Esophagus muscularis mucosa (tissue), 4 donors: ENCODE data around the gene CNNM3. TPM values are rescaled to one million over a fixed set of nuclear protein-coding genes. Genes with fewer than 3 reads are reported as not detected.

ENCODE experiments used
- DNase-seq: peaks from one replicate; pipeline ENCODE4 v3.0.0-alpha.2; 2017; ENCODE audit errors: extremely low spot score
- H3K27ac ChIP-seq, 4 donors: fragments of 200-600 bp; sonication (generic); replicated peaks in 1 of 4; 1 replicate in 3 of 4; 2 replicates in 1 of 4; pipeline ENCODE4 v1.5.1; 2016 to 2019; ENCODE audit warnings: mild to moderate bottlenecking in 1 of 4
- H3K27me3 ChIP-seq, 4 donors: fragments of 200-600 bp; sonication (generic); one replicate each; pipeline versions ENCODE4 v1.5.1 to v1.6.0; 2016 to 2019
- H3K36me3 ChIP-seq, 4 donors: fragments of 200-600 bp; sonication (generic); one replicate each; pipeline ENCODE4 v1.5.1; 2016 to 2019
- H3K4me1 ChIP-seq, 4 donors: fragments of 200-600 bp; sonication (generic); one replicate each; pipeline ENCODE4 v1.5.1; 2016 to 2019
- H3K4me3 ChIP-seq, 4 donors: fragments of 200-600 bp; sonication (generic); 1 replicate in 2 of 4; 2 replicates in 2 of 4; pipeline ENCODE4 v1.5.1; 2016 to 2019; ENCODE audit warnings: mild to moderate bottlenecking in 4 of 4, moderate library complexity in 1 of 4
- H3K9me3 ChIP-seq, 4 donors: fragments of 200-600 bp; sonication (generic); 1 replicate in 3 of 4; 2 replicates in 1 of 4; pipeline ENCODE4 v1.5.1; 2016 to 2019
- EP300 ChIP-seq: sonication (generic); formaldehyde crosslinking; IDR thresholded peaks from one replicate; pipeline ENCODE4 v1.6.1; 2017; ENCODE audit warnings: antibody characterized with exemption
- POLR2A ChIP-seq: fragments of 450-650 bp; IDR thresholded peaks from one replicate; pipeline ENCODE4 v1.6.1; 2017; ENCODE audit warnings: antibody characterized with exemption, moderate library complexity, mild to moderate bottlenecking, low read depth
- POLR2AphosphoS5 ChIP-seq, 2 donors: sonication (generic); formaldehyde crosslinking; IDR thresholded peaks; one replicate each; pipeline ENCODE4 v1.6.1; 2017; ENCODE audit warnings: antibody characterized with exemption in 2 of 2
- WGBS: methylation state at CpG from one replicate; pipeline ENCODE4 v1.1.5; 2018; 5-methylcytosine and 5-hydroxymethylcytosine counted together
- intact Hi-C: fragments of 100-400 bp; cut with DNase I; formaldehyde crosslinking; loops from one replicate; pipeline ENCODE4 v1.15.1; 2023
- total RNA-seq, 4 donors: library from RNA; depleted of rRNA; stranded (reverse); fragments of >200 nt; gene quantifications; one replicate each; pipeline versions ENCODE4 v1.1.0 to v1.2.1, GENCODE V29; 2016
- TF ChIP-seq, protein P1 (sequence below), 3 experiments: fragments of 200-600 bp in 2 of 3; fragments of 450-650 bp in 1 of 3; sonication (generic) in 2 of 3; IDR thresholded peaks; one replicate each; pipeline ENCODE4 v1.5.1; 2017 to 2019; ENCODE audit warnings: antibody characterized with exemption in 3 of 3, mild to moderate bottlenecking in 2 of 3, moderate library complexity in 1 of 3

The CNNM3 gene
- total RNA-seq, 4 donors from 2014 or later: 11.8 to 30.3 (median 22.1) TPM

DNA sequence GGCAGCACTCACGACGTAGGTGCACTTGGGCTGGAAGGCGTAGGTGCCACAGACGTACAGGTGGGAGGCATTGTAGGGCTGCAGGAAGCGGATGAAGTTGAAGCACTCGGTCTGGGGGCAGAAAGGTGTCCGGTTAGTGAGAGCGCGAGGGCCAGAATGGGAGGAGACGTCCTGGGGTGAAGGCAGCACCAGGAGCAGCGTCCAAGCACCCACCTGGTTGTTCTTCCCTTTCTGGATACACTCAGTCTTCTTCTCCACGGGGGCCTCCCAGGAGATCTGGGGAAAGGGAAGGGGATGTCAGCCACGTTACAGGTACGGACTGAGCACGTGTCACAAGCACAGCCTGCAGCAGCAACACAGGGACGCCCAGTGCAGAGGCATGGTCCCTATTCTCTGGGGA, 49.6 kb downstream of the CNNM3 start:
- H3K4me1 ChIP-seq: peaks cover 42 to 81% (median 78%) of the 10 kb centered on the region in 4 donors
- H3K4me3 ChIP-seq: no peak overlapping the region
- DNase-seq: no peak
- H3K36me3 ChIP-seq: peaks cover 47 to 71% (median 68%) of the 10 kb centered on the region in 4 donors
- TF ChIP-seq, protein P1, sequence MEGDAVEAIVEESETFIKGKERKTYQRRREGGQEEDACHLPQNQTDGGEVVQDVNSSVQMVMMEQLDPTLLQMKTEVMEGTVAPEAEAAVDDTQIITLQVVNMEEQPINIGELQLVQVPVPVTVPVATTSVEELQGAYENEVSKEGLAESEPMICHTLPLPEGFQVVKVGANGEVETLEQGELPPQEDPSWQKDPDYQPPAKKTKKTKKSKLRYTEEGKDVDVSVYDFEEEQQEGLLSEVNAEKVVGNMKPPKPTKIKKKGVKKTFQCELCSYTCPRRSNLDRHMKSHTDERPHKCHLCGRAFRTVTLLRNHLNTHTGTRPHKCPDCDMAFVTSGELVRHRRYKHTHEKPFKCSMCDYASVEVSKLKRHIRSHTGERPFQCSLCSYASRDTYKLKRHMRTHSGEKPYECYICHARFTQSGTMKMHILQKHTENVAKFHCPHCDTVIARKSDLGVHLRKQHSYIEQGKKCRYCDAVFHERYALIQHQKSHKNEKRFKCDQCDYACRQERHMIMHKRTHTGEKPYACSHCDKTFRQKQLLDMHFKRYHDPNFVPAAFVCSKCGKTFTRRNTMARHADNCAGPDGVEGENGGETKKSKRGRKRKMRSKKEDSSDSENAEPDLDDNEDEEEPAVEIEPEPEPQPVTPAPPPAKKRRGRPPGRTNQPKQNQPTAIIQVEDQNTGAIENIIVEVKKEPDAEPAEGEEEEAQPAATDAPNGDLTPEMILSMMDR (IDR thresholded peaks at IDR 0.05): no peak
- no peak for TF ChIP-seq POLR2A
- no peak for TF ChIP-seq EP300
- TF ChIP-seq POLR2AphosphoS5 (IDR thresholded peaks at IDR 0.05): no peak
- H3K9me3 ChIP-seq: no peaks in the 10 kb centered on the region
- intact Hi-C loops: no loop called here
- no peaks in the 10 kb centered on the region for H3K27me3 ChIP-seq
- H3K27ac ChIP-seq: peak overlapping the region; percentile 98 to 100 (median 99)
- 62% methylated on average over 14 of the region's 16 CpGs for WGBS

DNA sequence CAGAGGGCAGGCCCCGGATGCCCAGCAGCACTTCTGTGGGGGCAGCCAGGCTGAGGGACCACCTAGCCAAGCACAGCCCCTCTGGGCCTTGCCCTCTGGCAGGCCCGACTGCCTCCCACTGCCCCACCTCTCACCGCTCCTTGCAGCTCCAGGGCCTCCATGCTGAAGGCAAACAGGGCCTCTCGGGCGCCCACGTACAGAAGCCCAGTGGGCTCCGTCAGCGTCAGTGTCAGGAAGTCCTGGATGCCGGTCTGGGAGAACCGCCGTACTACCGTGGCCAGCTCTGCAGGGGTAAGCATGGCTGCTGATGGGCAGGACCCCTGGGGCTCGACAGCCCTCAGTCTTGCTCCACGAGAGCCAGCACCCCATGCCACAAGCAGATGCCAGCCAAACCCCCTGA, 50.1 kb downstream of the CNNM3 start:
- Histone ChIP-seq H3K27ac (peak overlapping the region; percentile 98 to 100 (median 99)), H3K4me1 (peaks cover 37 to 81% (median 78%) of the 10 kb centered on the region in 4 donors), H3K9me3 (no peaks in the 10 kb centered on the region), H3K27me3 (no peaks in the 10 kb centered on the region), H3K4me3 (peak overlapping the region in 3 of 4 donors; percentile 90 to 99 (median 91)), H3K36me3 (peaks cover 42 to 66% (median 63%) of the 10 kb centered on the region in 4 donors)
- no peak for DNase-seq
- WGBS: 71% methylated on average over 1 of the region's 14 CpGs
- intact Hi-C loops: no loop called here
- TF ChIP-seq EP300: no peak
- TF ChIP-seq POLR2AphosphoS5 (IDR thresholded peaks at IDR 0.05): no peak
- TF ChIP-seq, protein P1 (IDR thresholded peaks at IDR 0.05): no peak

DNA sequence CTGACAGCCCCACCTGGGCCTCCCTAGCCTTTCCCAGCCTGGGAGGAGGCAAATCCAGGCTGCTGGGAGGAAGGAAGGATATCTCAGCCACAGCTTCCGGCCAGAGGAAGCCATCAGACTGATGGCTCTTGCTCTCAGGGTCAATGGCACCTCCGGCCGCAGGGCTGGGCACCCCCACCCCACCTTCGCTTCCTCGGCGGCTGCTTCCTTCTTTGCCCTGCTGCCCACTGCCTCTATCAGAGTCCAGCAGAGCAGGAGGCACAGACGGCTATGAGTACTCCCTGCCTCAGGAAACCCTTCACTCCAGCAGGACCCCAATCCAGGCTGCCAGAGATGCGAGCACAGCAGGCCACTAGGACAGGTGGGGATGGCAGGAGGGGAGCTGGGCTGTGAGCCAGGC, 50.5 kb downstream of the CNNM3 start:
- Histone ChIP-seq H3K4me1 (peaks cover 35 to 79% (median 78%) of the 10 kb centered on the region in 4 donors), H3K9me3 (no peaks in the 10 kb centered on the region), H3K27ac (peak overlapping the region; percentile 98 to 100 (median 99)), H3K4me3 (peak overlapping the region; percentile 89 to 99 (median 90)), H3K27me3 (no peaks in the 10 kb centered on the region), H3K36me3 (peaks cover 38 to 62% (median 59%) of the 10 kb centered on the region in 4 donors)
- DNase-seq: no peak
- intact Hi-C loops: no loop called here
- WGBS: 49% methylated on average over 8 of the region's 8 CpGs
- TF ChIP-seq POLR2AphosphoS5 (IDR thresholded peaks at IDR 0.05): peak in 1 of 2 donors; percentile 22
- no peak for TF ChIP-seq EP300
- TF ChIP-seq, protein P1 (IDR thresholded peaks at IDR 0.05): no peak
- TF ChIP-seq POLR2A: no peak

DNA sequence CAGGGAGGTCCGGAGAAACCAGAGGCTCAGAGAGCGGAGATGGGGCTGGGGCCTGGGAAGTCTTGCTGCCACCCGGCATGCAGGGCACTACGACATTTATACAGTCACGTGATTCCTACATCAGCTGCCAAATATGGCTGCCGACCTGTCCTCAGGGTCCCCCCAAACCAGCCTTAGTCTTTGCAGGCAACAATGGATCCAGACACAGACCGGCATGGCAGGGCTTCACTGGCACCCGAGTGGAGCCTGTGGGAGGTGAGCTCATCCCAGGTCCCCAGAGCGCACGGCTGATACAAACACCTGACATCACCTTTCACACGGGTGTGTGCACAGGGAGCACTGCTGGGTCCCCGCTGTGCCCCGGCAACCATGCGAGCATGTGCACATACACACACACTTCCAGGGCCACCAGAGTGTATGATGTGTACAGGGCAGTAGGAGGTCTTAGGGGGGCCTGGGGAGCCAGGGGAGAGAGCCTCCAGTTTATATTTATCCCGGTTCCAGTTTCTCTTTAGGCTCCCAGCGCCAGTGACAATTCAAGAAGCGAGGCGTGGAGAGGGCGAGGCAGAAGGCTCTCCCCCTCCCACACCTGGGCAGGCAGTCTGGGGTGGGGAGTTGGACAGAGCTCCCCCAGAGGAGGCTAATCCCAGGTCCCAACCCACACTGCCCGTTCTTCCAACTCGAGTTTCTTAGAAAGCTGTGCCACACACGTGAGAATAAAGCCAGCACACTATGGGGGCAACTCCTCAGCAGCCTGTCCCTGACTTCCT, 51.1 kb downstream of the CNNM3 start:
- peak overlapping the region; percentile 89 to 99 (median 90) for H3K4me3 ChIP-seq
- H3K27ac ChIP-seq: peak overlapping the region; percentile 98 to 100 (median 99)
- intact Hi-C loops: no loop called here
- WGBS: 38% methylated on average over 15 of the region's 22 CpGs
- H3K9me3 ChIP-seq: no peaks in the 10 kb centered on the region
- TF ChIP-seq EP300 (no peak), POLR2AphosphoS5 (IDR thresholded peaks at IDR 0.05) (no peak), POLR2A (no peak)
- TF ChIP-seq, protein P1 (IDR thresholded peaks at IDR 0.05): no peak
- peaks cover 33 to 56% (median 53%) of the 10 kb centered on the region in 4 donors for H3K36me3 ChIP-seq
- DNase-seq: no peak
- H3K4me1 ChIP-seq: peaks cover 35 to 77% (median 75%) of the 10 kb centered on the region in 4 donors
- H3K27me3 ChIP-seq: no peaks in the 10 kb centered on the region
